Activated CD4-positive, alpha-beta T cell treated with anti-CD3 and anti-CD28 coated beads, Interleukin-2, Interleukin-6, amounts not matched to agents 100 ng/mL and 50 ng/mL, durations not matched to agents 16 hours and 8 hours (primary cell): Measurements from ENCODE around the gene HDHD5.

ENCODE experiments used
- DNase-seq: peaks from one replicate; pipeline ENCODE4 v3.0.0-alpha.2; 2020

Gene HDHD5

DNA sequence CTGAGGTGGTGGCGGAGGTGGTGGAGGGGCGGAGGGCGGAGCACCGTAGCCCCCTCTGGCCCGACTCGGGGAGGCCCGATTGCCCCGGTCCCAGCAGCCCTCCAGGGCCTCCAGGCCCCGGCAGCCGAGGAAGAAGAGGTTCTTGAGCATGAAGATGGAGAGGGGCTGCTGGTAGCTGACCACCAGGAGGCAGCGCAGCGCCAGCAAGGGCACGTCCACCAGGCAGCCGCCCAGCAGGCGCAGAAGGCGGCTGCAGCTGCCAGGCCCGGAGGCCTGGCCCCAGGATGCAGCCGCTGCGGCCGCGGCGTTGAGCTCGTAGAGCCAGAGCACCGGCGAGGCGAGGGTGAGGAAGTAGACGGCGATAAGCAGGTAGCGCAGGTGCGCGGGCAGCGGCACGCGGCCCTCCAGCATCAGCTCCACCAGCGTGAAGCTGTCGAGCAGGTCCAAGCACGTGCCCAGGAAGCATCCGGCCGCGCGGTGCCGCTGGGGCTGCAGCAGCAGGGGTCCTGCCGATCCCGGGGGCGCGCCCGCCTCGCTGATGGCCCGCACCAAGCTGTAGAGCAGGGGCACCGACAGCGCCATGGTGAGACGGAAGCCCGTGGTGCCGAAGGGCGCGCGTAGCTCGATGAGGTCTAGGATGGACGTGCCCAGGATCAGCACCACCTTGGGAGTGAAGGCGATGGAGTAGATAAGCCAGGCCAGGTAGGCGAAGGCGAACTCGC, 39.4 kb downstream of the HDHD5 start:
- DNase-seq: peak; percentile 31

GRCh38 chr22:17118342-17118741, 40.7 kb downstream of the HDHD5 start:
- no peak for DNase-seq

DNA sequence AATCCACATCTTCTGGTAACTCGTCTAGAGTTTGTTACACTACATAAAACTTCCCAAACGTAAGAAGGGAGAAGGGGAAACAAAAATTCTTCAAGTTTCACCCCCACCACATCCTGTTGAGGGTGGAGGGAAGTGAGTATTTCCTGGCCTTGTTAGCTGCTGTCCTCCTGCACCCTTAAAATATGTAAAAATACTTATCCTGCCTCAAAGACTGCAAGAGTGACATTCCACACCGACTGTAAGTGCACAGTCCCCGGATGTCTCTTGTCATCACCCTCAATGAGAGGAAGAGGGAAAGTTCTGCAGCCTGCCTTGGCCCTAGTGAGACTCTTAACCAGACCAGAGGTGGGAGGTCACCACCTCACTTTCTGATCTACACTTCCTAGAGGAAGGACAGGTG, 41.2 kb downstream of the HDHD5 start:
- DNase-seq: peak; percentile 23

GRCh38 chr22:17117400-17117799, 41.7 kb downstream of the HDHD5 start:
- DNase-seq: no peak

- DNase-seq: no peak
These were observed 42.3 kb downstream of the HDHD5 start for GRCh38 chr22:17116572-17117330.

GRCh38 chr22:17115945-17116565, 43.0 kb downstream of the HDHD5 start:
- DNase-seq: no peak

- no peak for DNase-seq
These were observed 43.8 kb downstream of the HDHD5 start for GRCh38 chr22:17115236-17115635.

GRCh38 chr22:17114898-17115235, 44.2 kb downstream of the HDHD5 start:
- DNase-seq: no peak

DNA sequence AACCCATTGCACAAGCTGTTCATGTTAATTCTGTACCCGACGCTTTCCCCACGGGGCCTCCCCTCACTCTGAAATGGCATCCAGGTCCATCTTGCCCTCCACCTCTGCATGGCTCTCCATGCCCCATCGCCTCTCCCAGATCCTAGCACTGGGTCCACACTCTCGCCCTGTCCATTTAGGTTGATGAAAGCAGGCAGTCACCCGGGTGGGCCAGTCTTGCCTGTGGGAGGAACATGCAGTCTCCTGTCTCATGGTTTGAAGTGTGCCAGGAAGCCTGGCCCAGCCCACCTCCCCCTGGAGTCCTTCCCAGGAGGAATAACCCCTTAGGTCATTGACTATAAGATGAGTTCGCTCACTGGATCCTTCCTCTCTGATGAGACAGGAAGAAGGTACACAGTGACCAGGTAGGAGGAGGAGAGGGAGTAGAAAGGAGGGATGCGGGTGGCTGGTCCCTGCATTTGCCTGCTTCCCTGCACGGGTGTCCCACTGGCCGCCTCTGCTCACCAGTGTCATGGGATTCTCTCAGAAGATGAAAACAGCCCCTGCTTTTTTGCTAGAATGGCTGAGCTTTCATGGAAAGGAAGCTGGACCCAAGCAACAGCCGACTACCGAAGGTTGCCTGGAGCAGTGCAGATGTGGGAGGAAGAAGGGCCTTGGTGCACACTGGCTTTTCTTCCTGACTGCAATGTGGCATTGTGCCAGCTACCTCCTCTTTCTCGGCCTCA, 44.7 kb downstream of the HDHD5 start:
- no peak for DNase-seq

GRCh38 chr22:17113600-17113999, 45.5 kb downstream of the HDHD5 start:
- DNase-seq: no peak

DNA sequence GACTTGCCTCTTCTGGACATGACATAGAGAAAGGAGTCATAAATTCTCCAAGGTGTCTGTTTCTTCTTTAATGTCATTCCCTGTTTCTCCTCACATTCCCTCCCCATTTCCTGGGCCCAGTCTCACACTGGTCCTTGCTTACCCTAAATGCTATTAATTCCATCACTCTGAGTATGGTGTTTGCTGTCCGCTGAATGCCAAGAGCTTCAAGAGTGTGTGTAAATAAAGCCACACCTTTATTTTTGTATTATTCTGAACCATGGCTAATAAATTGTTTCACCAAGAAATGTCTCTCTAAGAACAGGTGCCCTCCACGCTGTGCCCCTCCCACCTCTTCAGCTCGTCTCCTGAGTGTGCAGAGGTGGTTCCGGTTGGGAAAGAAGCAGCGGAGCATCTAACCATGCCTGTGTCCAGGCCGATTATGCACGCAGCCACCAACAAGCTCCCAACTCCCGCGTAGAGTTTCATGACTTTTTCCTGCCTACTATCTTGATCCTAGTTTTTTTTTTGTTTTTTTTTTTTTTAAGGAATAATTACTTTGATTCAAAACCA, 46.5 kb downstream of the HDHD5 start:
- DNase-seq: no peak

- DNase-seq: no peak
These were observed 48.1 kb downstream of the HDHD5 start for GRCh38 chr22:17110791-17111550.

DNA sequence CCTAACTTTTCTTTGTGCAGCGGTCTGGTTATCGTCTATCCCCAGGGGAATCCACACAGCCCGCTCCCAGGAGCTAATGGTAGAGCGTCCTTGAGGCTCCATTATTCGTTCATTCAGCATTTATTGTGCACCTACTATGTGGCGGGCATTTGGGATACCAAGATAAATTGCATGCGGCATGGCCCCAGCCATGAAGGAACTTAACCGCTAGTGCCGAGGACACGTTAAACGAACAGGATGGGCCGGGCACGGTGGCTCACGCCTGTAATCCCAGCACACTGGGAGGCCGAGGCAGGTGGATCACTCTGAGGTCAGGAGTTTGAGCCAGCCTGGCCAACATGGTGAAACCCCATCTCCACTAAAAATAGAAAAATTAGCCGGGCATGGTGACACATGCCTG, 49.1 kb downstream of the HDHD5 start:
- no peak for DNase-seq

DNA sequence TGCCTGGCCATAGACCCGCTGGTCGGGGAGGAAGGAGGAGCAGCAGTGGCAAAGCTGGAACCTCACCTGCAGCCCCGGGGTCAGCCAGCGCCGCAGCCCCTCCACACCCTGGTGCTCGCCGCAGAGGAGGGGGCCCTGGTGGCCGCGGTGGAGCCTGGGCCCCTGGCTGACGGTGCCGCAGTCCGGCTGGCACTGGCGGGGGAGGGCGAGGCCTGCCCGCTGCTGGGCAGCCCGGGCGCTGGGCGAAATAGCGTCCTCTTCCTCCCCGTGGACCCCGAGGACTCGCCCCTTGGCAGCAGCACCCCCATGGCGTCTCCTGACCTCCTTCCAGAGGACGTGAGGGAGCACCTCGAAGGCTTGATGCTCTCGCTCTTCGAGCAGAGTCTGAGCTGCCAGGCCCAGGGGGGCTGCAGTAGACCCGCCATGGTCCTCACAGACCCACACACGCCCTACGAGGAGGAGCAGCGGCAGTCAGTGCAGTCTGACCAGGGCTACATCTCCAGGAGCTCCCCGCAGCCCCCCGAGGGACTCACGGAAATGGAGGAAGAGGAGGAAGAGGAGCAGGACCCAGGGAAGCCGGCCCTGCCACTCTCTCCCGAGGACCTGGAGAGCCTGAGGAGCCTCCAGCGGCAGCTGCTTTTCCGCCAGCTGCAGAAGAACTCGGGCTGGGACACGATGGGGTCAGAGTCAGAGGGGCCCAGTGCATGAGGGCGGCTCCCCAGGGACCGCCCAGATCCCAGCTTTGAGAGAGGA, 49.8 kb downstream of the HDHD5 start:
- no peak for DNase-seq

DNA sequence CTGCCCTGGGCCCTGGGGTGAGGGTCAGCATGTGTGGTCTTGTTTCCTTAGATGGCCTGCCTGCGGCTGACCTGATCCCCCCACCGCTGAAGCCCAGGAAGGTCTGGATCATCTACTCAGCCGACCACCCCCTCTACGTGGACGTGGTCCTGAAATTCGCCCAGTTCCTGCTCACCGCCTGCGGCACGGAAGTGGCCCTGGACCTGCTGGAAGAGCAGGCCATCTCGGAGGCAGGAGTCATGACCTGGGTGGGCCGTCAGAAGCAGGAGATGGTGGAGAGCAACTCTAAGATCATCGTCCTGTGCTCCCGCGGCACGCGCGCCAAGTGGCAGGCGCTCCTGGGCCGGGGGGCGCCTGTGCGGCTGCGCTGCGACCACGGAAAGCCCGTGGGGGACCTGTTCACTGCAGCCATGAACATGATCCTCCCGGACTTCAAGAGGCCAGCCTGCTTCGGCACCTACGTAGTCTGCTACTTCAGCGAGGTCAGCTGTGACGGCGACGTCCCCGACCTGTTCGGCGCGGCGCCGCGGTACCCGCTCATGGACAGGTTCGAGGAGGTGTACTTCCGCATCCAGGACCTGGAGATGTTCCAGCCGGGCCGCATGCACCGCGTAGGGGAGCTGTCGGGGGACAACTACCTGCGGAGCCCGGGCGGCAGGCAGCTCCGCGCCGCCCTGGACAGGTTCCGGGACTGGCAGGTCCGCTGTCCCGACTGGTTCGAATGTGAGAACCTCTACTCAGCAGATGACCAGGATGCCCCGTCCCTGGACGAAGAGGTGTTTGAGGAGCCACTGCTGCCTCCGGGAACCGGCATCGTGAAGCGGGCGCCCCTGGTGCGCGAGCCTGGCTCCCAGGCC, 50.6 kb downstream of the HDHD5 start:
- no peak for DNase-seq

DNA sequence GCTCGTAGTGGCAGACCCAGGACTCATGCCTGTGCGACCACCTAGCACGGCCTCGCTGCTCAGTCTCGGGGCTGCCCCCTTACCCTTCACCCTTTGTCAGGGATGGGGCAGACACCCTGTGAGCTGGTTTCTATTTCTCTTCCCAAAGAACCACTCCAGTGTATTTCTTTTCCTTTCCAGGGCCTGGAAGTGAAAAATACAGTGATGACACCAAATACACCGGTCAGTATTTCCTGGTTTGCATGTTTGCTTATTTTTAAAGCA, 51.6 kb downstream of the HDHD5 start:
- no peak for DNase-seq

GRCh38 chr22:17106785-17107546, 52.1 kb downstream of the HDHD5 start:
- DNase-seq: peak; percentile 45

DNA sequence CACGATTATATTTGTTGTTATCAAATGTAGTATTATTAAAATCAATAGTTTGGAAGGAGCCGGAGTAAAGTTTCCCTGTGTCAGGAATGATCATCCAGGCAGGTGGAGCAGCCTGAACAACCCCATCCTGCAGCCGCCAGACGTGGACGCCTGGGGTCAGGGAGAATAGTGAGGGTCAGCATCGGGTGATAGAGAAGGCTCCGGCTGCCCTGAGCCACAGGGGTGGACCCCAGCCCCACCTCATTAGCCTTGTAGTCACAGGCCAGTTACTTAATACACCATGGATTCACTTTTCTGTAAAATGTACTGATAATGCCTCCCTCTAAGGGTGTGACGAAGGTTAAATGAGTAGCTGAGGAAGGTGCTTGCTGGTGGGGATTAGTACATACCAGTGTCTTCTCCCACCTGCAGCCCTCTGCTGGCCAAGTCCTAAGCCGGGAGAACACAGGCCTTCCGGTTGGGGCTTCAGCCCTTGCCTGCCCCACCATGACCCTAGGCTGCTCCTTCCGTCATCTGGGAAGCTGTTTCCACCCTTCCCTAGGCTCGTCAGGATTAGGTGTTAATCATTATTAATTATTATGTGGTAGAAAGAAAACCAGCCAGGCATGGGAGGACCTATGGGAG, 52.8 kb downstream of the HDHD5 start:
- no peak for DNase-seq
